ENCODE measurements around the gene IMMT. TPM values are rescaled to one million over a fixed set of nuclear protein-coding genes. Genes with fewer than 3 reads are reported as not detected.
A peak's percentile ranks its signal among the peaks of the same experiment; 100 is the strongest.

The IMMT gene
- total and polyA plus RNA-seq, 9 of the 15 experiments (the other 6 are each of a cell fraction or from before 2014, with no cell fraction given): 119 to 294 (median 140) TPM

DNA sequence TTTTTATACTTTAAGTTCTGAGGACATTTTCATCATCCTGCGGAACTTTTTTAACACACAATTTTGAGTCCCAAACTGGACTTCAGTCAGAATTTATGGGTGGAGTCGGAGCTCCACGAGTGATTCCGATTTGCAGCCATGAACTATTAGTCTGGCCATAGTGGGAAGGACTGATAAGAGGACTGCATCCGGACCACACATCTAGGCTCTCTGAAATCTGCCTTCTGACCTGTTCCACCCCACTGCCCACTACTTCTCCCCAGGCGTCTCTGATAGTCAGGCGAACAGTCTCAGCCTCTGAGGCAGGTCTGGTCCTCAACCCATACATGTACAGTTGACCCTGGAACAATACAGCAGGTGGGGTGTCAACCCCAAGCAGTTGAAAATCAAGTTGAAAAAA is 9.2 kb upstream of the IMMT start:
- peaks cover 70% of the 10 kb centered on the region for H3K79me2 ChIP-seq (ENCODE audit: control insufficient read depth, insufficient read depth, low read length)
- H2AFZ ChIP-seq (ENCODE audit: low read depth, low read length): no peak overlapping the region
- ATAC-seq: peak; percentile 83
- CTCF ChIA-PET (ENCODE audit: low intra/inter-chr PET ratio): interaction anchor here (0.6 kb wide), 1 partner anchor 164 kb away, joined by 6 read pairs; no protein-coding TSS in a partner anchor
- 1% methylated on average over 7 of the region's 7 CpGs for WGBS (ENCODE audit: insufficient coverage, low coverage, missing lambda C conversion rate)
- peak; percentile 71 to 87 (median 74) for DNase-seq (ENCODE audit: extremely low read depth in 1 of 4, low spot score in 3 of 4)
- no peaks in the 10 kb centered on the region for H3K9me3 ChIP-seq (replicated peaks; ENCODE audit: control insufficient read depth, insufficient read depth, low read depth, low read length)
- peak overlapping the region; percentile 6 to 65; a peak in 1 of 4 replicates for H3K9ac ChIP-seq (ENCODE audit: insufficient read depth in 1 of 2, low read depth in 2 of 2, low read length in 2 of 2)
- H3K27me3 ChIP-seq (ENCODE audit: control insufficient read depth in 2 of 2, insufficient read depth in 2 of 2, low read length in 2 of 2): no peaks in the 10 kb centered on the region
- H3K4me2 ChIP-seq (ENCODE audit: insufficient read depth, low read length): peak overlapping the region; percentile 43; the same call in 1 of the 2 replicates
- FAIRE-seq: peak; percentile 85
- no peak overlapping the region for H3K4me3 ChIP-seq
- H3K4me1 ChIP-seq (replicated peaks in 1 of 2; ENCODE audit: control insufficient read depth in 2 of 2, insufficient read depth in 2 of 2, low read length in 2 of 2): peaks cover 11 to 23% of the 10 kb centered on the region in 2 experiments
- H3K27ac ChIP-seq (ENCODE audit: extremely low read depth, low read depth, low read length): no peak overlapping the region
- no TSS peak for BruUV-seq (replicated peaks)
- no peaks in the 10 kb centered on the region for H4K20me1 ChIP-seq (replicated peaks; ENCODE audit: control insufficient read depth, insufficient read depth, low read length)
- intact Hi-C loops (cut with micrococcal nuclease): no loop called here
- H3K36me3 ChIP-seq (ENCODE audit: control insufficient read depth, insufficient read depth, low read length): peaks cover 56% of the 10 kb centered on the region
- POLR2A ChIA-PET: interaction anchor here (0.7 to 13.6 kb wide), 4 partner anchors 9 to 1015 kb away, joined by 3 to 134 read pairs (median 12); partner anchors contain the start of genes IMMT and PTCD3
- no peaks in the 10 kb centered on the region for H3K9me1 ChIP-seq (ENCODE audit: control insufficient read depth, insufficient read depth, low read length)
- in situ Hi-C loops (cut with MboI): no loop called here
- TF ChIP-seq NFXL1 (CRISPR knock-in tag; IDR thresholded peaks at IDR 0.05) (no peak), ZNF507 (tag; conservative IDR thresholded peaks at IDR 0.05) (no peak), CREB1 (IDR thresholded peaks at IDR 0.05) (peak; percentile 26; the same call in 1 of the 2 replicates), CREB1 (CRISPR knock-in tag; IDR thresholded peaks at IDR 0.05) (no peak), ZNF239 (CRISPR knock-in tag; IDR thresholded peaks at IDR 0.05) (no peak), MCM2 (IDR thresholded peaks at IDR 0.05; ENCODE audit: low read depth) (no peak), STAT5A (IDR thresholded peaks at IDR 0.05; ENCODE audit: borderline replicate concordance, low read length) (peak; percentile 54; the same call in 1 of the 2 replicates), ZNF217 (CRISPR knock-in tag; IDR thresholded peaks at IDR 0.05) (no peak), ZNF384 (IDR thresholded peaks at IDR 0.05; ENCODE audit: low read depth, low read length) (peak; percentile 31; the same call in 1 of the 2 replicates), ZNF143 (CRISPR knock-in tag; IDR thresholded peaks at IDR 0.05) (no peak), KDM5B (IDR thresholded peaks at IDR 0.05; ENCODE audit: insufficient replicate concordance, low read depth, low read length) (no peak), YY1 (IDR thresholded peaks at IDR 0.05; ENCODE audit: borderline replicate concordance in 1 of 3, control insufficient read depth in 1 of 3, extremely low read depth in 1 of 3, insufficient read depth in 3 of 3, insufficient read length in 1 of 3, insufficient replicate concordance in 2 of 3, low read depth in 1 of 3, low read length in 2 of 3) (peak in 2 of 3 experiments; percentile 20 to 41), ERF (CRISPR knock-in tag; IDR thresholded peaks at IDR 0.05) (no peak), SAP30 (IDR thresholded peaks at IDR 0.05; ENCODE audit: borderline replicate concordance, insufficient read depth, low read depth, low read length, poor library complexity, severe bottlenecking) (no peak), SAFB2 (IDR thresholded peaks at IDR 0.05; ENCODE audit: borderline replicate concordance, low read depth, low read length, severe bottlenecking) (no peak), TOE1 (IDR thresholded peaks at IDR 0.05; ENCODE audit: borderline replicate concordance) (no peak), TOE1 (CRISPR knock-in tag; IDR thresholded peaks at IDR 0.05; ENCODE audit: borderline replicate concordance, low read depth) (no peak), FOXA1 (IDR thresholded peaks at IDR 0.05; ENCODE audit: borderline replicate concordance) (no peak), BMI1 (IDR thresholded peaks at IDR 0.05; ENCODE audit: low read length) (no peak)
- TF ChIP-seq, protein P1, sequence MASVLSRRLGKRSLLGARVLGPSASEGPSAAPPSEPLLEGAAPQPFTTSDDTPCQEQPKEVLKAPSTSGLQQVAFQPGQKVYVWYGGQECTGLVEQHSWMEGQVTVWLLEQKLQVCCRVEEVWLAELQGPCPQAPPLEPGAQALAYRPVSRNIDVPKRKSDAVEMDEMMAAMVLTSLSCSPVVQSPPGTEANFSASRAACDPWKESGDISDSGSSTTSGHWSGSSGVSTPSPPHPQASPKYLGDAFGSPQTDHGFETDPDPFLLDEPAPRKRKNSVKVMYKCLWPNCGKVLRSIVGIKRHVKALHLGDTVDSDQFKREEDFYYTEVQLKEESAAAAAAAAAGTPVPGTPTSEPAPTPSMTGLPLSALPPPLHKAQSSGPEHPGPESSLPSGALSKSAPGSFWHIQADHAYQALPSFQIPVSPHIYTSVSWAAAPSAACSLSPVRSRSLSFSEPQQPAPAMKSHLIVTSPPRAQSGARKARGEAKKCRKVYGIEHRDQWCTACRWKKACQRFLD (CRISPR knock-in tag; IDR thresholded peaks at IDR 0.05): no peak

Data from K562 (cell line).